Body of pancreas (tissue), 4 donors: ENCODE data around the gene CDH22.

ENCODE experiments used
- POLR2A ChIP-seq, 3 donors: fragments of 450-650 bp; IDR thresholded peaks; one replicate each; pipeline ENCODE4 v1.6.1; 2016; ENCODE audit warnings: antibody characterized with exemption in 3 of 3, mild to moderate bottlenecking in 2 of 3
- TF ChIP-seq, protein P1 (sequence below), 7 experiments: fragments of 450-650 bp in 4 of 7; fragments of 200-600 bp in 3 of 7; sonication (generic) in 3 of 7; IDR thresholded peaks; one replicate each; pipeline ENCODE4 v1.5.1; 2016 to 2019; ENCODE audit warnings: antibody characterized with exemption in 7 of 7

DNA sequence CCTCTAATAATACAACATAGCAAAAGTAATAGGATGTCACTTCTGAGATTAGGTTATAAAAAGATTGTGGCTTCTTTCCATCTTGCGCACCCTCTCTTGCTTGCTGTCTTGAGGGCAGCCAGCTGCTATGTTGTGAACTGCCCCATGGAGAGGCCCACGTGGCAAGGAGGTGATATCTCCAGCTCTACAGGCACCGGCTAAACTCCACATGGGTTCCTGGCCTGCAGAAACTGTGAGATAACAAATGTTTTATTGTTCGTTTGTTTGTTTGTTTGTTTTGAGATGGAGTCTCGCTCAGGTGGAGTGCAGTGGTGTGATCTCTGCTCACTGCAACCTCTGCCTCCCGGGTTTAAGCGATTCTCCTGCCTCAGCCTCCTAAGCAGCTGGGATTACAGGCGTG is 152.2 kb downstream of the CDH22 start:
- TF ChIP-seq POLR2A (IDR thresholded peaks at IDR 0.05) = no peak
- TF ChIP-seq, protein P1, sequence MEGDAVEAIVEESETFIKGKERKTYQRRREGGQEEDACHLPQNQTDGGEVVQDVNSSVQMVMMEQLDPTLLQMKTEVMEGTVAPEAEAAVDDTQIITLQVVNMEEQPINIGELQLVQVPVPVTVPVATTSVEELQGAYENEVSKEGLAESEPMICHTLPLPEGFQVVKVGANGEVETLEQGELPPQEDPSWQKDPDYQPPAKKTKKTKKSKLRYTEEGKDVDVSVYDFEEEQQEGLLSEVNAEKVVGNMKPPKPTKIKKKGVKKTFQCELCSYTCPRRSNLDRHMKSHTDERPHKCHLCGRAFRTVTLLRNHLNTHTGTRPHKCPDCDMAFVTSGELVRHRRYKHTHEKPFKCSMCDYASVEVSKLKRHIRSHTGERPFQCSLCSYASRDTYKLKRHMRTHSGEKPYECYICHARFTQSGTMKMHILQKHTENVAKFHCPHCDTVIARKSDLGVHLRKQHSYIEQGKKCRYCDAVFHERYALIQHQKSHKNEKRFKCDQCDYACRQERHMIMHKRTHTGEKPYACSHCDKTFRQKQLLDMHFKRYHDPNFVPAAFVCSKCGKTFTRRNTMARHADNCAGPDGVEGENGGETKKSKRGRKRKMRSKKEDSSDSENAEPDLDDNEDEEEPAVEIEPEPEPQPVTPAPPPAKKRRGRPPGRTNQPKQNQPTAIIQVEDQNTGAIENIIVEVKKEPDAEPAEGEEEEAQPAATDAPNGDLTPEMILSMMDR (IDR thresholded peaks at IDR 0.05) = no peak
